Activated T-cell treated with anti-CD3 and anti-CD28 coated beads, Interleukin-2, amount 50 U/mL, for 4 hours (primary cell): ENCODE measurements around the gene ZNF674. TPM values are rescaled to one million over a fixed set of nuclear protein-coding genes. Genes with fewer than 3 reads are reported as not detected.

Experiments used
- ATAC-seq, 2 donors: fragments of 200-7000 bp; cut with Tn5 transposase; one replicate each; pipeline ENCODE4 v1.10.0; 2021
- DNase-seq: peaks from one replicate; pipeline ENCODE4 v3.0.0-alpha.2; 2020
- H3K27me3 Mint-ChIP-seq: one replicate; pipeline ENCODE4 v1.8.0; 2021; ENCODE audit warnings: low read depth, mixed read lengths
- H3K36me3 Mint-ChIP-seq: one replicate; pipeline ENCODE4 v1.8.0; 2022; ENCODE audit warnings: mixed read lengths; ENCODE audit not compliant: insufficient read depth
- H3K4me1 Mint-ChIP-seq: one replicate; pipeline ENCODE4 v1.8.0; 2021; ENCODE audit warnings: low read depth, mixed read lengths
- H3K4me3 Mint-ChIP-seq: one replicate; pipeline ENCODE4 v1.8.0; 2021; ENCODE audit warnings: mild to moderate bottlenecking, moderate library complexity, mixed read lengths
- H3K9me3 Mint-ChIP-seq: one replicate; pipeline ENCODE4 v1.8.0; 2021; ENCODE audit warnings: mixed read lengths
- total RNA-seq, 3 donors: library from RNA; stranded (reverse); gene quantifications; one replicate each; pipeline ENCODE4 v1.2.1, GENCODE V29; 2021

The ZNF674 gene
- total RNA-seq = under 1 TPM; 0.34 to 0.57 (median 0.53) TPM

DNA sequence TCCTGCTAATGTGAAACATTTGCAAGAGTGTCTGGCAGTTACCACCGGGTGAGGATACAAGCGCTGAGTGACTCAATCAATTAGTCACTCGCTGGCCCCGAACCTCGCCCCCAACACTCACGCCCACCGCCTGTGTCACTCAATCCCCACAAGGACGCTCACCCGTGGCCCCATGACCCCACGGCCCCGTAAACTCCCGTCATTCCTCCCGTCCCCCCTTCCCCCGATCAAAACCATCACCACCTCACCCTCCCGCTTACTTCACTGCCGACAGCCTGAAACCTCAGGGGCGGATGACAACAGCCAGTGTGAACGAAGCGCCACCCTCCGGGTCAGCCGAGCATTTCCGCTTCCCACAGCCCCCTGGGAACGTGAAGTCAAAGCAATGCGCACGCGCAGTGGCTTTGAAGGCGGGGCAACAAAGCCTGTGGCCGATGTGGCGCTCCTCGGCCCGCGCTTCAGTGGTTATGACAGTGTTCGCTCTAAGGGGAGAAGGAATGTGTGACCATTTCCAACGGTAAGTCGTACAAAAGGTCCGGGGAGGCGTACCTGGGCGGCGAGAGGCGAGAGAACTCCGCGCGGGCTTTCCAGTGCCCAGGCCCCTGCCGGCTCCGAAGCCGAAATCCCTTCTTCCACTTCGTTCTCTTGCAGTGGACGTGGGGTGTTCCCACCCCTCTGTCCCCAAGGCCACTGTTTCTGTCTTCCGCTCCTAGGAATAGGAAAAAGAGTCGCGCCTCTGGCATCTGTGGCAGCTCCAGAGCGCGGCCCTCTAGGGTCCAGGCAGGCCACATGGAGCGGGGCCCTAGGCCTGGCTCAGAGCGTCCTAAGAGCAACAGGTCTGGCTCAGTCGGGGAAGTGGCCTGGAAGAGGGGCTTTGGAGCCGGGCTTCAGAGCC is at the start of gene ZNF674:
Gene ZNF674 (minus strand): TSS at position 311 of the 895 bp plus-strand sequence. CDS start 3,334 bp downstream, outside the sequence.
- peaks cover 4% of the 10 kb centered on the region for H3K36me3 Mint-ChIP-seq
- DNase-seq (peak; percentile 90), ATAC-seq (peak; percentile 90 to 91)
- no peaks in the 10 kb centered on the region for H3K27me3 Mint-ChIP-seq
- no peaks in the 10 kb centered on the region for H3K9me3 Mint-ChIP-seq
- H3K4me1 Mint-ChIP-seq = peaks cover 27% of the 10 kb centered on the region
- peak within 1 kb of the TSS; percentile 95 for H3K4me3 Mint-ChIP-seq

DNA sequence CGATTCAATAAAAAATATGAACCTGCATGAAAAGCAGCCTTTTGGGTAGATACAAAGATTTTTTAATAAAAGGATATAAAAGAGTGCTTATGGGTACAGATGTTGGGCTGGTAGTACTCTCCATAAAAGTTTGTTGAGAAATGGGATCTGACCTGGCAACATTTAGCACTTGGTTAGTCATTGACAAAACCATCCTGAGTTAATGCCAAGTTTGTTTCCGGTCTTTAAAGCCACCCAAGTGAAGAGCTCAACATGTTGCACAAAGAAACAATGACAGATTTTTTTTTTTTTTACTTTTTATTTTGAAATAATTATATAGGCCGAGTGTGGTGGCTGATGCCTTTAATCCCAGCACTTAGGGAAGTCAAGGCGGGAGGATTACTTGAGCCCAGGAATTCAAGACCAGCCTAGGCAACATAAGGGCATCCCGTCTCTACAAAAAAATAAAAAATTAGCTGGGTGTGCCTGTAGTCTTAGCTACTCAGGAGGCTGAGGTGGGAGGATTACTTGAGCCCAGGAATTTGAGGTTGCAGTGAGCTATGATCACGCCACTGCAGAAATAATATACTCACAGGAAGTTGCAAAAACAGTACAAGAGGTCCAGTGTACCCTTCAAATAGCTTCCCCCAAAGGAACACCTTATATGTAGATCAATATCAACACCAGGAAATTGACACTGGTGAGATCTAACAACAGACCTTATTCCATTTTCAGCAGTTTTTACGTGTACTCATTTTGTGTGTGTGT is 44.9 kb upstream of the ZNF674 start:
- H3K27me3 Mint-ChIP-seq = no peaks in the 10 kb centered on the region
- peaks cover 2% of the 10 kb centered on the region for H3K36me3 Mint-ChIP-seq
- no peak overlapping the region for H3K4me3 Mint-ChIP-seq
- no peak for DNase-seq
- ATAC-seq = no peak
- peaks cover 42% of the 10 kb centered on the region for H3K4me1 Mint-ChIP-seq
- no peaks in the 10 kb centered on the region for H3K9me3 Mint-ChIP-seq

DNA sequence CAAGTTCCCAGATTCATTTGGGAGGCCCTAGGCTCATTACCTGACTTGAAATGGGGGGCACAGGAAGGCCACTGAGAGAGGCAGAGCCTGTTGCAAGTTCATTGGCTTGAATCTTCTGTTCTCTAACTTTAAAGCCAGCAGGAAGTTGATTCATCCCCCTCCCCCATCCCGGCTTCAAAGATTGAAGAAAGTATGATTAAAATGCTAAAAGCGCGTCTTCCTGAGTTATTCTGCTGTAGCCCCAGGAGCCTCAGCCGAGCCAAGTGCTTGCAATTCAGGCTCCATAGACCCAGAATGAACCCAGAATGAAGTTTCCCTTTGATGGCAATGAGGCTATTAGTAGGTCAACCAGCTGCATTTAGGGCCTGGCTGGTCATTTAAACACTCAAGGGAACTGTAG is 43.0 kb upstream of the ZNF674 start:
- peak; percentile 40 to 60 for ATAC-seq
- H3K4me3 Mint-ChIP-seq = peak overlapping the region; percentile 58

DNA sequence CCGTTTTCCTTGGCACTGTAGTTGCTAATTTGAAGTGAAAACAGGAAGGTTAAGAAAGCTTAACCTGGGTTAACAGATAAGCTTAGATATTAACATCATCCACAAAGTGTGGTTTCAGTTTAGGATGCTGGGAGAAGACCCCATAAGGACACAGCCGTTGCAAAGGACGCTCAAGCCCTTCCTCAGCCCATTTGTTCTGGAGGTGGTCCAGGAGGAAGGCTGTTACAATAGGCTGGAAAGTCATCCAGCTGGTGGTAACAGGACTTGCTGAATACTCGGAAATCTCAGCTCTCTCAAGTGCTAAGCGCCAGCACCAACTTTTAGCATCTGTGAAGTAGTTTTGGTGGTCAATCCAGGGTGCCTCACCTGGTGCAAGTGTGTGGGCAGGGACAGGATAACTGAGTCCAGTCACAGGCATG is 42.5 kb upstream of the ZNF674 start:
- no peaks in the 10 kb centered on the region for H3K9me3 Mint-ChIP-seq
- H3K36me3 Mint-ChIP-seq = peaks cover 2% of the 10 kb centered on the region
- ATAC-seq = peak in 1 of 2 donors; percentile 22
- H3K27me3 Mint-ChIP-seq = no peaks in the 10 kb centered on the region
- peaks cover 49% of the 10 kb centered on the region for H3K4me1 Mint-ChIP-seq
- peak overlapping the region; percentile 58 for H3K4me3 Mint-ChIP-seq
- DNase-seq = no peak

More for the DNA sequence above, 43.0 kb upstream of the ZNF674 start:
- Mint-ChIP-seq H3K4me1 (peaks cover 46% of the 10 kb centered on the region), H3K27me3 (no peaks in the 10 kb centered on the region), H3K36me3 (peaks cover 2% of the 10 kb centered on the region), H3K9me3 (no peaks in the 10 kb centered on the region)
- peak; percentile 37 for DNase-seq

DNA sequence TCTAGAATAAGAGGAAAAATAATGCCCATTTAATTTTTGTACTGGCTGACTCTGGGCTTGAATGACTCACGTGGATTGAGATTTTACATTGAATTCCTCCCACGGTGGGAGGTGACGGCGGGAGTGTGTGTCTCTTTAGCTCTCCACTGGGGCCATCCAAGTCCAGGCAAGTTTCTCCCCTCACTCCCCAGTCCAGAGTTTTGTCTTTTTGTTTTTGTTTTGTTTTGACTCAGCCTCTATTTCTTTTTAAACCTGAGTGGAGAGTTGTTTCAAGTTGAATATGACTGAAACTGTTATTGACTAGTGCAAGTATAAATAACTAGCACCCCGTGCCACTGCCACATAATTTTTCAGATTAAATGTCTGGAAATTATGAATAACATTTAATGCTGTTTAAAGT is 41.9 kb upstream of the ZNF674 start:
- peak; percentile 69 to 72 for ATAC-seq
- H3K36me3 Mint-ChIP-seq = peaks cover 2% of the 10 kb centered on the region
- H3K27me3 Mint-ChIP-seq = no peaks in the 10 kb centered on the region
- DNase-seq = no peak
- peaks cover 53% of the 10 kb centered on the region for H3K4me1 Mint-ChIP-seq
- H3K9me3 Mint-ChIP-seq = no peaks in the 10 kb centered on the region
- peak overlapping the region; percentile 17 for H3K4me3 Mint-ChIP-seq

DNA sequence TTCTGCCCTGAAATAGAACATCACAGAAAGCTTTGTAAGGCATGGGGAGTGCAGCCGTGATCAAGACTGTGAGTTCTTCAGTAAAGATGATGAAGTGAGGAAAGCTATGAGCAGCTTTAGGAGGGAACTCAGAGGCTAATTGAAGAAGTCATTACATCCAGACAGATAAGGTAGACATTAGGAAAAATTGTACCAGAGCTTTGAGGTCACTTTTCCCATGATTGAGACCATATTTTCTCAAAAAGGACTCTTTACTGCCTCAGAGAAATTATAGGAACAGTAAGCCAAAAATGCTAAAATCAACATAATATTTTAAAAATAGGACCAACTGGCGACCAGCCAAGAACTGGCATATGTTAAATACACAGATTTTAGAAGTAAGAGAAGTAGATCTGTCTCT is 39.5 kb upstream of the ZNF674 start:
- DNase-seq = no peak
- Mint-ChIP-seq H3K9me3 (no peaks in the 10 kb centered on the region), H3K36me3 (peaks cover under 1% of the 10 kb centered on the region), H3K4me1 (peaks cover 49% of the 10 kb centered on the region), H3K27me3 (no peaks in the 10 kb centered on the region), H3K4me3 (no peak overlapping the region)
- no peak for ATAC-seq

DNA sequence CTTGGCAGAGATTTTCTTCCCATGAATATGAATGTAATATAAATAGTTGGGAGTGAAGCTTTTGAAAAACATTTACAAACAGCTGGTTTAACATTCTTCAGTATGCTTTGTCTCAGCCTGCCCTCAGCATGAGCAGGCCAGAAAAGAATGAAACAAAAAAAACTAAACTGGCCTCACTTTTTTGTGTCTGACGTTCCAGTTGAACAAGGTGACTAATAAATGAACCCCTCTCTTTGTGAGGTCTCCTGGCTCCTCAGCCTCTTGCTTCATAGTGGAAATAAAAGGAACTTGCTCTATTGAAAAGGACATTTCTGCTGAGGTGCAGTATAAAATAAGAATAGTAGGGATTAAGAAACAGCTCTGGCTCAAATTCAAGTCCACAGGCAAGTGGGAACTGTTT is 37.7 kb upstream of the ZNF674 start:
- Mint-ChIP-seq H3K36me3 (peaks cover 5% of the 10 kb centered on the region), H3K4me1 (peaks cover 41% of the 10 kb centered on the region), H3K27me3 (no peaks in the 10 kb centered on the region), H3K4me3 (no peak overlapping the region), H3K9me3 (no peaks in the 10 kb centered on the region)
- DNase-seq (no peak), ATAC-seq (no peak)

DNA sequence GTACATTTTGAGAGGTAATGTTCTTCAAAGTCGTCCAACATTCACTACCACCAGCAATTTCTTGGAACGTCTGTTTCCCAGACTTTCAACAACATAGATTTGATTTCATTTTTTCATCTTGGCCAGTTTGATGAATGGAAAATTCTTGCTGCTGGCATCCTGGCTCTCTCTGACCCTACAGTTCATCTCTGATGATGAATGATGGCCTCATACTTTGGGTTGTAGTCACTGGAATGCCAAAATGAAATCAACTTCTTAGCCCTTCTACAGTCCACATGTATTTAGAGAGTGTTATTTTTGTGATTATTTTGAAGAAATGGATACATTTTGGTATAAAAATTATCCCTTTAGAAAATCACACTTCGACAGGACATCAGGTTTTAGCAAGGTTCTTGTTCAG is 37.1 kb upstream of the ZNF674 start:
- Mint-ChIP-seq H3K9me3 (no peaks in the 10 kb centered on the region), H3K27me3 (no peaks in the 10 kb centered on the region), H3K4me1 (peaks cover 43% of the 10 kb centered on the region), H3K4me3 (no peak overlapping the region), H3K36me3 (peaks cover 9% of the 10 kb centered on the region)
- DNase-seq = no peak
- ATAC-seq = no peak

DNA sequence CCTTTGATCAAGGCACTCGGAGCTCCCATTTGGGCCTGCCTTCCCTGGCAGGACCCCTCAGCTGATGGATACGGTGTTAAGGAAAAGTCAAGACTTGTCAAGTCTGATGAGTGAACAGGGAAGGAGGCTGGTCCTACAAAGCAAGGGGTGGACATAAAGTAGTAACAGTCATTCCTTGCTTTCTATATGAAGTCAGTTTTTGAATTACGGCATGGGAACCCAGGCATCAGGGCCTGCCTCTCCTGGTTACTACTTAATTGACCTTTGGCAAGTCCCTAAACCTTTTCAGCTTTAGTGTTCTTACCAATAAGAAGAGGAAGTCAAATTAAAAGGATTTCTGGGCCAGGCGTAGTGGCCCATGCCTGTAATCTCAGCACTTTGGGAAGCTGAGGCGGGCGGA is 35.4 kb upstream of the ZNF674 start:
- Mint-ChIP-seq H3K36me3 (peaks cover 9% of the 10 kb centered on the region), H3K4me1 (peaks cover 47% of the 10 kb centered on the region), H3K27me3 (no peaks in the 10 kb centered on the region), H3K9me3 (no peaks in the 10 kb centered on the region), H3K4me3 (no peak overlapping the region)
- DNase-seq (no peak), ATAC-seq (no peak)

DNA sequence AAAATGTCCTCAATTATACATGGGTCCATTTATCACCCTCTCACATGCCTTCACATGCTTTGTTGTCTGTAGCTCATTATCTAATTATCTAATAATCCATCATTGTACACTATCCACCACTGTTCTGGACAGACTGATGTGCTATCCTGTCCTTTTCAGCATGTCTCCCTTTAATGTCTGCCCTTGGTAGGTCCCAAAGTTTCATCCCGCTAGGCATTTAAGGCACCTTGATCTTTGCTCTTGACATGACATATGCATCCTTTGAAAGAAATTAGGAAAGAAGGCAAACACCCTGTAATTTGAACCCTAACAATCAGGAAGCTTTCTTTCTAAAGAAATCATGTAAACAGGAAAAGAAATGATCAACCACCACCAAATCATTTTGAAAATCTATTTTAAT is 34.0 kb upstream of the ZNF674 start:
- no peak overlapping the region for H3K4me3 Mint-ChIP-seq
- peaks cover 48% of the 10 kb centered on the region for H3K4me1 Mint-ChIP-seq
- no peaks in the 10 kb centered on the region for H3K9me3 Mint-ChIP-seq
- DNase-seq (no peak), ATAC-seq (no peak)
- peaks cover 9% of the 10 kb centered on the region for H3K36me3 Mint-ChIP-seq
- no peaks in the 10 kb centered on the region for H3K27me3 Mint-ChIP-seq

DNA sequence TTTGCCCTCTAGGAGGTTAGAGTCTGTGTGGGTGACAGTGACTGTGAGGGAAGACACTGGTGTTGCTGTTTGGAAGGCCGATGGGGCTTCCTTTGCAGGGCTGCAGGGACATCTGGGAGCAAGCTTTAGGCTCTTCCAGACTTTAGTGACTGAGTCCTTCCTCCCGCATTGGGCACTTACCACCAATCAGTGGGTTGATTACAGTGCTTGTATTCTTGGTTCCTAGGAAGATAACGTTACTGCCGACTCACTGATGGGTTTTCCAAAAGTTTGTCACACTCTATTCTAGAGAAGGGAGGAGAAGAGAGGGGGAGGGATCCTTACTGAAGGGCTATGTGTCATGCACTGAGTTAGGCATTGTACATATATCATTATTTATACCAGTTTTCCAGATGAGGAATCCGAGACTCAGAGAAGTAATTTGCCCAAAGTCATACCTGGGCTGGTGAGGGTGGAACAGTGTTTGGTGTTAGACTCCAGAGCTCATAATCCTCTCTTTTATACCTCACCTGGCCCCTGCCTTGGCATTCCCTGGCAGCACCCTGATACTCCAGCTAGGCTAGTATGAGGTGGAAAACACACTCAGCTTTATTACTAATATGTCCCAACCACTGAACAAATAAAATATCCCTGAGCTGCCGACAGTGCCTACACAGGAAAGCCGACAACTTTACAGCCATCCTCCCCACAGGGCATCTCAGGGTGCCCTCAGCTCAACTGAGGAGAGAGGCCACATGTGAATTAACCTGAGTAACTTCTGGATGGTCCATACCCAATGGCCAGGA is 32.2 kb upstream of the ZNF674 start:
- Mint-ChIP-seq H3K4me1 (peaks cover 47% of the 10 kb centered on the region), H3K36me3 (peaks cover 9% of the 10 kb centered on the region), H3K4me3 (peak overlapping the region; percentile 87), H3K9me3 (no peaks in the 10 kb centered on the region), H3K27me3 (no peaks in the 10 kb centered on the region)
- no peak for ATAC-seq
- DNase-seq = no peak

DNA sequence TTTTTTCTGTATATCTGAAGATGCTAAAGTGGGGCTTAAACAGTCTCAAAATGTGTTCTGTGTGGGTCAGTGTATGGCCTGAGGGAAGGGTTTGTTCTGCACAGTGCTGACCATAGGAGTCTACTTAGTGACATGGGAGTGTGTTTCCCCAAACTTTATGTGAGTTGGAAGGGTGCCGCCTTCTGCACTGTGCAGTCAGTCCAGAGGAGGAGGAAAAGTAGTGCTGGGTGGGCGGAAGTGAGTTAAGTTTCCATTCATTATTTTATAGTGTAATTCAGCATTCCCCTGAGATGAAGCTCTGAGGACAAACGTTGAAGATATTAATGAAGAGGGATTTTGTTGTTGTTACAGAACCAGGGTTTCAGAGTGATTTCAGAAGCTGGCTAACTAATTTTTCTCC is 31.2 kb upstream of the ZNF674 start:
- ATAC-seq = no peak

DNA sequence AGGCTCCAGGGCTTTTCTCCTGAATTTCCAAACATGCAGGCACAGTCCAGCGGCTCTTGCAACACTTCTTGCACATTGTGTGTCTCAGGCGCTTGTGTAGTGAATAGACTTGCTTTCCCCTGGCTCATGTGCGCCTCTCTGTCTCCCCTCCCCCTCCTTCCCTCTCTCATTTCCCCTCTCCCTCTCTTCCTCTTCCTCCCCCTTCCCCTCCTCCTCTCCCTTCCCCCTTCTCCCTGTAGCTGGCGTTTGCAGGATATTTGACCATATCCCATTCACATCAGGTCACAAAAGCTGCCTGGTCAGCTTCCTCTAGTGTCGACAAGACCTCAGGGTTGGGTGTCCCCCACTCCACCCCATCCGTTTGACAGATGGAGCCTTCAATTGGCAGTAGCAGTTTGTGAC is 30.8 kb upstream of the ZNF674 start:
- H3K27me3 Mint-ChIP-seq = no peaks in the 10 kb centered on the region
- peak overlapping the region; percentile 87 for H3K4me3 Mint-ChIP-seq
- no peak for DNase-seq
- no peaks in the 10 kb centered on the region for H3K9me3 Mint-ChIP-seq
- no peak for ATAC-seq
- peaks cover 57% of the 10 kb centered on the region for H3K4me1 Mint-ChIP-seq
- peaks cover 9% of the 10 kb centered on the region for H3K36me3 Mint-ChIP-seq

More for the DNA sequence above, 31.2 kb upstream of the ZNF674 start:
- no peaks in the 10 kb centered on the region for H3K9me3 Mint-ChIP-seq
- peaks cover 55% of the 10 kb centered on the region for H3K4me1 Mint-ChIP-seq
- no peaks in the 10 kb centered on the region for H3K27me3 Mint-ChIP-seq
- peaks cover 9% of the 10 kb centered on the region for H3K36me3 Mint-ChIP-seq
- no peak for DNase-seq
- H3K4me3 Mint-ChIP-seq = peak overlapping the region; percentile 87

DNA sequence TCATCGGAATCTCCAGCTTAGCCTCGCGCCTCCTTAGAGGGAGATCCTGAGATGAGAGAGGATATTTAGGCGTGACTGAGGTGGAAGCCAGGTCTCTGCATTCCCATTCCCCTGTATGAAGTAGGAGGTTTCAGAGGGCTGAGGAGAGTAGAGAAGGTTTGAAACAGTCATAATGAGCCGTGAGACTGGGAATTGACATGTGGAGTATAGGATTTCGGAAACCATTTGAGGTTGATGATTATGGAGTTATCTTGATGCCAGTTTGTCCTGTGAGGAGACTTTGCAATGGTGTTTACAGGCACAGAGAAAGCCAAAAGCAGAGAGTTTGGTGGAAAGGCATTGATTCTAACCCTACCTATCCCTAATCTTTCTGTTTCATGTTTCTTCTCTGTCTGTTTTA is 30.4 kb upstream of the ZNF674 start:
- peak overlapping the region; percentile 87 for H3K4me3 Mint-ChIP-seq
- no peak for ATAC-seq
- no peaks in the 10 kb centered on the region for H3K27me3 Mint-ChIP-seq
- peaks cover 55% of the 10 kb centered on the region for H3K4me1 Mint-ChIP-seq
- no peak for DNase-seq
- no peaks in the 10 kb centered on the region for H3K9me3 Mint-ChIP-seq
- H3K36me3 Mint-ChIP-seq = peaks cover 9% of the 10 kb centered on the region
